Measurements from ENCODE around the gene CDIP1. TPM values are rescaled to one million over a fixed set of nuclear protein-coding genes. Genes with fewer than 3 reads are reported as not detected.

The CDIP1 gene
- total and polyA plus RNA-seq, 9 of the 15 experiments (the other 6 are each of a cell fraction or from before 2014, with no cell fraction given): 0.29 TPM; not detected in 8

- TF ChIP-seq HDAC8 (tag; IDR thresholded peaks at IDR 0.05) (no peak), RAD51 (IDR thresholded peaks at IDR 0.05; ENCODE audit: borderline replicate concordance, low read depth) (no peak), MCM2 (IDR thresholded peaks at IDR 0.05; ENCODE audit: low read depth) (no peak), NFRKB (IDR thresholded peaks at IDR 0.05; ENCODE audit: low read depth) (no peak), TAF7 (tag; IDR thresholded peaks at IDR 0.05) (no peak), EP400 (IDR thresholded peaks at IDR 0.05) (no peak), MBD2 (IDR thresholded peaks at IDR 0.05; ENCODE audit: borderline replicate concordance, low read depth) (peak; percentile 87), ZBTB12 (CRISPR knock-in tag; IDR thresholded peaks at IDR 0.05) (no peak), GTF2F1 (IDR thresholded peaks at IDR 0.05; ENCODE audit: low read depth, low read length) (no peak), ZNF778 (CRISPR knock-in tag; IDR thresholded peaks at IDR 0.05) (no peak), ZNF77 (CRISPR knock-in tag; IDR thresholded peaks at IDR 0.05) (no peak), FOXM1 (IDR thresholded peaks at IDR 0.05; ENCODE audit: low read depth) (no peak), FOXM1 (CRISPR knock-in tag; IDR thresholded peaks at IDR 0.05; ENCODE audit: low read depth) (no peak), BHLHE40 (IDR thresholded peaks at IDR 0.05; ENCODE audit: low read length) (peak; percentile 76), LEF1 (IDR thresholded peaks at IDR 0.05) (no peak), SMARCA5 (IDR thresholded peaks at IDR 0.05) (no peak), PRDM10 (IDR thresholded peaks at IDR 0.05; ENCODE audit: partially characterized antibody) (peak; percentile 99), ZNF41 (CRISPR knock-in tag; conservative IDR thresholded peaks at IDR 0.05) (no peak), KDM4B (IDR thresholded peaks at IDR 0.05; ENCODE audit: borderline replicate concordance in 2 of 2, low read depth in 1 of 2) (no peak), ADNP (tag; IDR thresholded peaks at IDR 0.05) (no peak), SMAD1 (IDR thresholded peaks at IDR 0.05; ENCODE audit: low read depth, low read length, partially characterized antibody) (no peak), BDP1 (IDR thresholded peaks at IDR 0.05; ENCODE audit: insufficient read depth, insufficient read length) (no peak), TEAD1 (CRISPR knock-in tag; IDR thresholded peaks at IDR 0.05) (no peak), SOX6 (IDR thresholded peaks at IDR 0.05) (no peak), POLR2G (IDR thresholded peaks at IDR 0.05; ENCODE audit: low read depth, low read length) (peak; percentile 66), NR0B1 (IDR thresholded peaks at IDR 0.05; ENCODE audit: partially characterized antibody) (no peak)
Observed at GRCh38 chr16:4461250-4462085, 77.1 kb downstream of the CDIP1 start (continued).
